ENCODE results near the gene B3GNT2.
"Not testable (repeated sequence)": the region's sequence is repeated elsewhere in the genome, so short reads cannot be mapped to it uniquely, and the experiment has no call there.

GRCh38 chr2:62198854-62199253, 2.9 kb downstream of the B3GNT2 start:
- TF ChIP-seq POLR2A, CTCF (IDR thresholded peaks at IDR 0.05): not testable (repeated sequence)
